ENCODE data around the gene PRR14.

DNA sequence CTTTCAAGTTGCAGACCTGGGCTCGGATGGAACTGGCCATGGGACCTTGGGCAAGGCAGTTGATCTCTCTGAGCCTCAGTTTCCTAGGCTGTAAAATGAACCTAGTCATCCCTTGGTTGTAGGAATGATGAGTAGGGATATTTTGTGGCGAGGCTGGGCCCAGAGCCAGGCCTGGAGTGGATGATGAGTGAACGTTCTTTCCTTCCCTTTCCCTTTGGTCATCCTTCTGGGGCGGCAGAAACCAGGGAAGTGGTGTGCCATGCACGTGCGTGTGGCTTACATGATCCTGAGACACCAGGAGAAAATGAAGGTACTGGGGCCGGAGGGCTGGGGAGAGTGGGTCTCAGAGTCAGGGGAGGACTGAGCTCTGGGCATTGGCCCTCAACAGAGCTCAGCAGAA, 15.9 kb downstream of the PRR14 start:
- TF ChIP-seq, protein P1, sequence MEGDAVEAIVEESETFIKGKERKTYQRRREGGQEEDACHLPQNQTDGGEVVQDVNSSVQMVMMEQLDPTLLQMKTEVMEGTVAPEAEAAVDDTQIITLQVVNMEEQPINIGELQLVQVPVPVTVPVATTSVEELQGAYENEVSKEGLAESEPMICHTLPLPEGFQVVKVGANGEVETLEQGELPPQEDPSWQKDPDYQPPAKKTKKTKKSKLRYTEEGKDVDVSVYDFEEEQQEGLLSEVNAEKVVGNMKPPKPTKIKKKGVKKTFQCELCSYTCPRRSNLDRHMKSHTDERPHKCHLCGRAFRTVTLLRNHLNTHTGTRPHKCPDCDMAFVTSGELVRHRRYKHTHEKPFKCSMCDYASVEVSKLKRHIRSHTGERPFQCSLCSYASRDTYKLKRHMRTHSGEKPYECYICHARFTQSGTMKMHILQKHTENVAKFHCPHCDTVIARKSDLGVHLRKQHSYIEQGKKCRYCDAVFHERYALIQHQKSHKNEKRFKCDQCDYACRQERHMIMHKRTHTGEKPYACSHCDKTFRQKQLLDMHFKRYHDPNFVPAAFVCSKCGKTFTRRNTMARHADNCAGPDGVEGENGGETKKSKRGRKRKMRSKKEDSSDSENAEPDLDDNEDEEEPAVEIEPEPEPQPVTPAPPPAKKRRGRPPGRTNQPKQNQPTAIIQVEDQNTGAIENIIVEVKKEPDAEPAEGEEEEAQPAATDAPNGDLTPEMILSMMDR (conservative IDR thresholded peaks at IDR 0.05; ENCODE audit: low read depth, low read length) = no peak
- TF ChIP-seq POLR2A (IDR thresholded peaks at IDR 0.05; ENCODE audit: low read depth, low read length) = no peak
- no peak for TF ChIP-seq SMC3 (IDR thresholded peaks at IDR 0.05; ENCODE audit: low read depth, low read length)
